ENCODE measurements around the gene TSPAN2. TPM values are rescaled to one million over a fixed set of nuclear protein-coding genes. Genes with fewer than 3 reads are reported as not detected.

Gene TSPAN2
- polyA plus RNA-seq, 2 of the 4 experiments (the other 2 are of a cell fraction): 1.7 to 2.7 TPM

GRCh38 chr1:115078708-115079107 lies 10.6 kb downstream of the TSPAN2 start:
- ChIA-PET POLR2A (no interaction called here), CTCF (interaction anchor here (1.0 kb wide), 1 partner anchor 26 kb away, joined by 3 read pairs; no protein-coding TSS in a partner anchor)
- TF ChIP-seq RARB (CRISPR knock-in tag; IDR thresholded peaks at IDR 0.05): no peak
- H3K4me3 ChIP-seq: no peak overlapping the region
- no peak for ATAC-seq
- no peak for FAIRE-seq
- H3K9me3 ChIP-seq: no peaks in the 10 kb centered on the region
- 0 out of 3 replicates have a peak, but pooled peaks cover 3% of the 10 kb centered on the region for H3K4me1 ChIP-seq
- no peak for DNase-seq (ENCODE audit: low read depth in 1 of 2, low spot score in 1 of 2)
- no peak overlapping the region for H3K4me2 ChIP-seq
- no peak overlapping the region for H3K27ac ChIP-seq
- 41% methylated on average over 4 of the region's 4 CpGs for WGBS (ENCODE audit: missing lambda C conversion rate)

DNA sequence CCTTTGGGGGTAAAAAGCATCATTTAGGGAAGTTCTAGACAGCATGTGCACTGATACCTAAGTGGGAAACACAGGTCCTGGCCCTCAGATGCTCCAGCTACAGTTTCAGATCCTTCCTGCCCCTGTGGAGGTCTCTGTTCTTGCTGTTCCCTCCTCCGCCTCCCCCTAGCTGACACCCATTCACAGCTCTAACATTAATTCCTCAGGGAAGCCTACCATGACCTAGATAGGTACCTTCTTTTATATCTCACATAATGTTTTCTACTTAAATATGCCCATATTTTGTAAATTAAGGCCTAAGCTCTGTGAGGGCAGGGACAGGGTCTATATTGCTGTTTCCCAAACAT lies 11.3 kb downstream of the TSPAN2 start:
- FAIRE-seq (no peak), DNase-seq (ENCODE audit: low read depth in 1 of 2, low spot score in 1 of 2) (no peak), ATAC-seq (no peak)
- Histone ChIP-seq H3K9me3 (no peaks in the 10 kb centered on the region), H3K4me1 (0 out of 3 replicates have a peak, but pooled peaks cover 3% of the 10 kb centered on the region), H3K4me3 (no peak overlapping the region), H3K4me2 (no peak overlapping the region), H3K27ac (no peak overlapping the region)
- 56% methylated on average over 1 of the region's 1 CpG for WGBS (ENCODE audit: missing lambda C conversion rate)
- ChIA-PET CTCF (interaction anchor here (1.0 kb wide), 1 partner anchor 25 kb away, joined by 3 read pairs; no protein-coding TSS in a partner anchor), POLR2A (no interaction called here)
- no peak for TF ChIP-seq USF2 (IDR thresholded peaks at IDR 0.05)
- TF ChIP-seq MYC (IDR thresholded peaks at IDR 0.05; ENCODE audit: borderline replicate concordance, low read length): no peak
- no peak for TF ChIP-seq RFX5 (IDR thresholded peaks at IDR 0.05)
- TF ChIP-seq MAZ (IDR thresholded peaks at IDR 0.05; ENCODE audit: borderline replicate concordance, low read depth, low read length): no peak
- no peak for TF ChIP-seq ELK1 (IDR thresholded peaks at IDR 0.05; ENCODE audit: low read depth, low read length)

DNA sequence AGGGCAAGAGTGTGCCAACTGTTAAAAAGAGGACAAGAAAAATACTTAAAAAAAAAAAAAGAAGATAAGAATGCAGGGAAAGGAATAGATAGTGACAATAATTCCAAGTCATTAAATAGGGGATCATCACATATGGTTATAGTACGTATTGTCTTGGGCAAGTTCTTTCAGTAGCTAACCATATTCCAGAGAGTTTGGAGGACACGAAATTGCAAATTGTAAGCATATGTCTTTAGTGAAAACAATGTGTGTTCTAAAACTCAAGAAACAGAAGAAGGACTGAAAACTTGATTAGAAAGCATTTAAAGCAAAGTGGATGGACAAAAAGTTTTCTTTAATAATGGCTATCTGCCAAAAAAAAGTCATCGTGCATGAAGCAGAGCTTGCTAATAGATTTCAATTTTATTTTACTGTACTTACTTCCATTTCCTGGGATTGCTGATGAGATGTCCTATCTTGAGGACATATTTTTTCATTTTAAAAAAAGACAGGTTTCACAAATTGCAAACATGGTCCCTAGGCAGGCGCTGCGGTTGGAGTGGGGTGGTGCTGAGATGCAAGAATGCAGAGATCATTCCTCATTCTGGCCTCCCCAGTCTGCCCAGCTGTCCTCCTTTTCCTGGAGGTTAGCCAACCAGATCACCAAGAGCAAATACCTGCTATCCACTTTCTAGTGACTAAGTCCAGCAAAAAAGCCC lies 11.9 kb downstream of the TSPAN2 start:
- WGBS (ENCODE audit: missing lambda C conversion rate): 78% methylated on average over 5 of the region's 5 CpGs
- no peak overlapping the region for H3K4me3 ChIP-seq
- no peak for FAIRE-seq
- TF ChIP-seq, protein P1, sequence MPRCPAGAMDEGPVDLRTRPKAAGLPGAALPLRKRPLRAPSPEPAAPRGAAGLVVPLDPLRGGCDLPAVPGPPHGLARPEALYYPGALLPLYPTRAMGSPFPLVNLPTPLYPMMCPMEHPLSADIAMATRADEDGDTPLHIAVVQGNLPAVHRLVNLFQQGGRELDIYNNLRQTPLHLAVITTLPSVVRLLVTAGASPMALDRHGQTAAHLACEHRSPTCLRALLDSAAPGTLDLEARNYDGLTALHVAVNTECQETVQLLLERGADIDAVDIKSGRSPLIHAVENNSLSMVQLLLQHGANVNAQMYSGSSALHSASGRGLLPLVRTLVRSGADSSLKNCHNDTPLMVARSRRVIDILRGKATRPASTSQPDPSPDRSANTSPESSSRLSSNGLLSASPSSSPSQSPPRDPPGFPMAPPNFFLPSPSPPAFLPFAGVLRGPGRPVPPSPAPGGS (IDR thresholded peaks at IDR 0.05): no peak
- no peak for TF ChIP-seq JUNB (IDR thresholded peaks at IDR 0.05)
- TF ChIP-seq ELK1 (IDR thresholded peaks at IDR 0.05; ENCODE audit: low read depth, low read length): no peak
- TF ChIP-seq EHMT2 (IDR thresholded peaks at IDR 0.05; ENCODE audit: low read depth): no peak
- TF ChIP-seq HOXB13 (CRISPR knock-in tag; IDR thresholded peaks at IDR 0.05; ENCODE audit: low read depth): no peak
- TF ChIP-seq RNF2 (IDR thresholded peaks at IDR 0.05; ENCODE audit: borderline replicate concordance, low read depth): no peak
- TF ChIP-seq NFE2L2 (conservative IDR thresholded peaks at IDR 0.05; ENCODE audit: low read length): no peak
- no peak for TF ChIP-seq ZFP36 (IDR thresholded peaks at IDR 0.05; ENCODE audit: borderline replicate concordance, partially characterized antibody)
- TF ChIP-seq HES2 (IDR thresholded peaks at IDR 0.05): no peak
- no peak for TF ChIP-seq SMC3 (IDR thresholded peaks at IDR 0.05)
- TF ChIP-seq MAZ (IDR thresholded peaks at IDR 0.05; ENCODE audit: borderline replicate concordance, low read depth, low read length): no peak
- ChIA-PET CTCF (interaction anchor here (0.7 kb wide), 1 partner anchor 151 kb away, joined by 5 read pairs; no protein-coding TSS in a partner anchor), POLR2A (no interaction called here)
- 0 out of 3 replicates have a peak, but pooled peaks cover 3% of the 10 kb centered on the region for H3K4me1 ChIP-seq
- H3K27ac ChIP-seq: no peak overlapping the region
- DNase-seq (ENCODE audit: low read depth in 1 of 2, low spot score in 1 of 2): no peak
- H3K9me3 ChIP-seq: no peaks in the 10 kb centered on the region
- ATAC-seq: no peak
- H3K4me2 ChIP-seq: no peak overlapping the region
